MCF 10A (cell line): ENCODE data around the gene MME. TPM values are rescaled to one million over a fixed set of nuclear protein-coding genes. Genes with fewer than 3 reads are reported as not detected.
"Not testable (repeated sequence)": the region's sequence is repeated elsewhere in the genome, so short reads cannot be mapped to it uniquely, and the experiment has no call there.

Experiments used
- BruUV-seq: library from RNA; stranded (reverse); fragments of 400-500 nt; replicated peaks from 2 replicates; lab custom pipeline; 2021; lab: Mats Ljungman, UMichigan
- CTCF ChIA-PET: fragments of 300-600 bp; sonication (Branson Sonifier 250); formaldehyde crosslinking; extraction: SDS; loops from one replicate; lab custom pipeline; 2021; ENCODE audit warnings: antibody characterized with exemption, inconsistent platforms; lab: Yijun Ruan, JAX
- POLR2A ChIA-PET: fragments of 300-600, 350-650 bp; sonication (Branson Sonifier 250); formaldehyde crosslinking; extraction: SDS; loops from one replicate; lab custom pipeline; 2020; ENCODE audit warnings: antibody characterized with exemption, inconsistent platforms; lab: Yijun Ruan, JAX
- DNase-seq: peaks from one replicate; pipeline ENCODE4 v3.0.0-alpha.2; 2018; ENCODE audit not compliant: unreplicated experiment
- H3K27ac Mint-ChIP-seq: one replicate; pipeline ENCODE4 v1.8.0; 2022; ENCODE audit warnings: mild to moderate bottlenecking, low read depth, mixed read lengths; ENCODE audit not compliant: unreplicated experiment
- H3K27me3 Mint-ChIP-seq: one replicate; pipeline ENCODE4 v1.8.0; 2022; ENCODE audit warnings: mixed read lengths; ENCODE audit not compliant: insufficient read depth, unreplicated experiment
- H3K36me3 Mint-ChIP-seq: one replicate; pipeline ENCODE4 v1.8.0; 2022; ENCODE audit warnings: mild to moderate bottlenecking, moderate library complexity, mixed read lengths; ENCODE audit not compliant: insufficient read depth, unreplicated experiment
- H3K4me1 Mint-ChIP-seq: one replicate; pipeline ENCODE4 v1.8.0; 2022; ENCODE audit warnings: mixed read lengths; ENCODE audit not compliant: insufficient read depth, unreplicated experiment
- H3K4me3 Mint-ChIP-seq: one replicate; pipeline ENCODE4 v1.8.0; 2022; ENCODE audit warnings: mild to moderate bottlenecking, moderate library complexity, mixed read lengths; ENCODE audit not compliant: unreplicated experiment
- H3K9me3 Mint-ChIP-seq: one replicate; pipeline ENCODE4 v1.8.0; 2022; ENCODE audit warnings: mixed read lengths; ENCODE audit not compliant: unreplicated experiment
- CTCF ChIP-seq: fragments of 200-600 bp; IDR thresholded peaks from one replicate; pipeline ENCODE4 v1.8.0; 2022; ENCODE audit warnings: antibody characterized with exemption, mild to moderate bottlenecking; ENCODE audit not compliant: unreplicated experiment
- intact Hi-C: fragments of 100-400 bp; cut with micrococcal nuclease; formaldehyde crosslinking; loops from 2 replicates; pipeline ENCODE4 v1.14.1; 2022
- total RNA-seq: library from RNA; stranded (reverse); gene quantifications from 2 replicates; pipeline ENCODE4 v1.2.3, GENCODE V29; 2022

The MME gene
- total RNA-seq, 1 experiment from 2014 or later: 26.3 TPM

DNA sequence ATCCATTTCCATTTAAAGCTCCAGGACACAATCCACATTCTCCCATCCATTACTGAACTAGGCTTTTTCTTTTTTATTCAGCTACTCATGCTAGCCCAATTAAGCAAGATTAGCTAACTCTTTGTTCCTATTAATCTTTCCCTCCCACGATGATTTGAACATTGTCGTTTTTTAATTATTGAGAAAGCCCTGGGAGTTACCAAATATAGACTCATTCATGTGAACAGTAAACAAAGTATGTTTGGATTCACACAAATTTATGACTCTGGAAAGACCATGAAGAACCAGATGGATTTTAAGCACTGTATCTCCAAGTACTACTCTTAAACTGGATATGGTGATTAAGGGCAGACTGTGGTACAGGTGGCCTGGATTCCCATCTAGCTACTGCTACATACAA, 131.1 kb downstream of the MME start:
- TF ChIP-seq CTCF: no peak
- no TSS peak for BruUV-seq
- Mint-ChIP-seq H3K27me3 (no peaks in the 10 kb centered on the region), H3K4me1 (peaks cover 6% of the 10 kb centered on the region), H3K9me3 (no peaks in the 10 kb centered on the region), H3K36me3 (no peaks in the 10 kb centered on the region), H3K4me3 (no peak overlapping the region), H3K27ac (no peak overlapping the region)
- no peak for DNase-seq
- intact Hi-C loops: no loop called here
- CTCF ChIA-PET: interaction anchor here (0.6 kb wide), 1 partner anchor 105 kb away, joined by 3 read pairs; no protein-coding TSS in a partner anchor
- POLR2A ChIA-PET: interaction anchor here (0.6 kb wide), 1 partner anchor 16 kb away, joined by 3 read pairs; no protein-coding TSS in a partner anchor

- Mint-ChIP-seq H3K4me3 (no peak overlapping the region), H3K27me3 (no peaks in the 10 kb centered on the region), H3K27ac (no peak overlapping the region), H3K9me3 (no peaks in the 10 kb centered on the region), H3K4me1 (peaks cover 6% of the 10 kb centered on the region), H3K36me3 (no peaks in the 10 kb centered on the region)
- CTCF ChIA-PET: no interaction called here
- no peak for DNase-seq
- no peak for TF ChIP-seq CTCF
- BruUV-seq: no TSS peak
- POLR2A ChIA-PET: no interaction called here
- intact Hi-C loops: no loop called here
Observed at GRCh38 chr3:155211940-155212339, 131.8 kb downstream of the MME start.

- POLR2A ChIA-PET: interaction anchor here (1.0 kb wide), 1 partner anchor 17 kb away, joined by 3 read pairs; no protein-coding TSS in a partner anchor
- BruUV-seq, CTCF ChIA-PET: not testable (repeated sequence)
Observed at GRCh38 chr3:155216007-155216406, 135.9 kb downstream of the MME start.

GRCh38 chr3:155217591-155217990, 137.5 kb downstream of the MME start:
- peak overlapping the region; percentile 77 for H3K27ac Mint-ChIP-seq
- no peaks in the 10 kb centered on the region for H3K36me3 Mint-ChIP-seq
- CTCF ChIA-PET: interaction anchor here (0.6 kb wide), 1 partner anchor 23 kb away, joined by 3 read pairs; no protein-coding TSS in a partner anchor
- no TSS peak for BruUV-seq
- DNase-seq: peak; percentile 55
- TF ChIP-seq CTCF: no peak
- POLR2A ChIA-PET: interaction anchor here (1.6 kb wide), 1 partner anchor 10 kb away, joined by 4 read pairs; no protein-coding TSS in a partner anchor
- peaks cover 20% of the 10 kb centered on the region for H3K4me1 Mint-ChIP-seq
- intact Hi-C loops: no loop called here
- no peaks in the 10 kb centered on the region for H3K9me3 Mint-ChIP-seq
- no peak overlapping the region for H3K4me3 Mint-ChIP-seq
- no peaks in the 10 kb centered on the region for H3K27me3 Mint-ChIP-seq

More at GRCh38 chr3:155216007-155216406, 135.9 kb downstream of the MME start:
- H3K36me3 Mint-ChIP-seq, H3K9me3 Mint-ChIP-seq, H3K27ac Mint-ChIP-seq, intact Hi-C loops, H3K4me3 Mint-ChIP-seq, DNase-seq, H3K27me3 Mint-ChIP-seq: not testable (repeated sequence)
- H3K4me1 Mint-ChIP-seq: peaks cover 26% of the 10 kb centered on the region
